Ectodermal cell (in vitro differentiated cells): ENCODE measurements around the gene ZNF213. TPM values are rescaled to one million over a fixed set of nuclear protein-coding genes. Genes with fewer than 3 reads are reported as not detected.

ENCODE experiments used
- H3K27ac ChIP-seq: 2 replicates; pipeline ENCODE4 v1.7.0; 2013; ENCODE audit warnings: mild to moderate bottlenecking, low read depth, low read length; ENCODE audit not compliant: insufficient read depth, poor library complexity, severe bottlenecking
- H3K27me3 ChIP-seq: 2 replicates; pipeline ENCODE4 v1.7.0; 2013; ENCODE audit warnings: mild to moderate bottlenecking, low read length; ENCODE audit not compliant: insufficient read depth, control insufficient read depth, poor library complexity, severe bottlenecking
- H3K36me3 ChIP-seq: one replicate; pipeline ENCODE4 v1.7.0; 2013; ENCODE audit warnings: low read length; ENCODE audit not compliant: control insufficient read depth, insufficient read depth
- H3K4me1 ChIP-seq: one replicate; pipeline ENCODE4 v1.7.0; 2013; ENCODE audit warnings: low read length; ENCODE audit not compliant: control insufficient read depth, insufficient read depth
- H3K4me3 ChIP-seq: 2 replicates; pipeline ENCODE4 v1.7.0; 2013; ENCODE audit warnings: low read depth, low read length, control low read depth; ENCODE audit not compliant: insufficient read depth
- H3K9me3 ChIP-seq: 2 replicates; pipeline ENCODE4 v1.7.0; 2013; ENCODE audit warnings: mild to moderate bottlenecking, low read length, moderate library complexity; ENCODE audit not compliant: control insufficient read depth
- WGBS, 2 experiments: methylation state at CpG; one replicate each; pipeline ENCODE4 v1.1.7; 2013; ENCODE audit warnings: missing lambda C conversion rate in 2 of 2; 5-methylcytosine and 5-hydroxymethylcytosine counted together
- polyA plus RNA-seq, 4 experiments: library from polyadenylated mRNA; stranded (reverse); fragments of 50-300 nt; gene quantifications; one replicate each; pipeline ENCODE4 v1.2.3, GENCODE V29; 2013

ZNF213 gene, protein sequence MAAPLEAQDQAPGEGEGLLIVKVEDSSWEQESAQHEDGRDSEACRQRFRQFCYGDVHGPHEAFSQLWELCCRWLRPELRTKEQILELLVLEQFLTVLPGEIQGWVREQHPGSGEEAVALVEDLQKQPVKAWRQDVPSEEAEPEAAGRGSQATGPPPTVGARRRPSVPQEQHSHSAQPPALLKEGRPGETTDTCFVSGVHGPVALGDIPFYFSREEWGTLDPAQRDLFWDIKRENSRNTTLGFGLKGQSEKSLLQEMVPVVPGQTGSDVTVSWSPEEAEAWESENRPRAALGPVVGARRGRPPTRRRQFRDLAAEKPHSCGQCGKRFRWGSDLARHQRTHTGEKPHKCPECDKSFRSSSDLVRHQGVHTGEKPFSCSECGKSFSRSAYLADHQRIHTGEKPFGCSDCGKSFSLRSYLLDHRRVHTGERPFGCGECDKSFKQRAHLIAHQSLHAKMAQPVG
- 9.6 TPM for polyA plus RNA-seq (2013, experiment 1 of 4)
- 8.5 TPM for polyA plus RNA-seq (2013, experiment 2 of 4)
- polyA plus RNA-seq (2013, experiment 3 of 4), result 8.9 TPM
- polyA plus RNA-seq (2013, experiment 4 of 4), result 9.2 TPM

DNA sequence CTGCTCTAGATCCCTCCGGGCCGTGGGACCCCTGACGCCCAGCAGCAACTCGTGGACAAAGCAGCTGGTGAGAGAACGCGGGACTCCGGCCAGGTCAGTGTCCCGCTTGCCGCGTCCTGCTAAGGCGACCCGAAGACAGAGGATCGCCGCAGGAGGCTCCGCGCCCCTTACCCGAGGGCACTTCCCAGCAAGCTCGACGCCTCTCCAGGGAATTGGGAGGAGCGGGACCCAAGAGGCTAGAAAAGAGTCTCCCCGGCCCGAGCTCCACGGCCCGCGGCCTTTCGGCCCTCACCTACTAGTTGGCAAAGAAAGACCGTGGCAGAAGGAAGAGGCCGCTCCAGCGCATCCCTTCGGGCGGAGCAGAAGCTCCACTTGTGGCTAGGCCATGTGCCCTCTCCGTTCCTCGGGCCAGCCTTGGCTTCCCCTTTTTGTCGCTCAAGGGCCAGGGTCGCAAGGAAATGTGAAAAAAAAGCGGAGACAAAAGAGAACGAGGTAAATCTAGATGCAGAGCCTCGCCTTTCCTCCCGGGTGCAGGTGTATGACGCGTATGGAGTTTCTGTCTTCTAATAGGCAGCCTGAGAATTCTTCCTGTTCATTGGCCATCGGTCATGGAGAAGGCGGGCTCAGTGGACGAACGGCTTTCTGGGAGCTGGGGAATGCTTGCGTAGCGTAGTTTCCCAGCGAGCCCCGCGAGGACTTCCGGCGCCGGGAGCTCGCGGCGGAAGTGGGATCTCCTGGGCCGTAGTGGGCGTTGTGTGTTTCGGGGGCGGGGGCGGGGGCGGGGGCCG lies at the start of gene ZNF213:
Gene ZNF213, plus strand, starts transcription at position 692 of the 788 bp plus-strand sequence. CDS start 2,252 bp downstream, outside the sequence.
- H3K9me3 ChIP-seq, result no peaks in the 10 kb centered on the region
- H3K27me3 ChIP-seq, result no peaks in the 10 kb centered on the region
- 0% methylated on average over 63 of the region's 63 CpGs for WGBS, 2 experiments
- H3K4me3 ChIP-seq, result peak within 1 kb of the TSS; percentile 100
- H3K27ac ChIP-seq, result peak within 1 kb of the TSS; percentile 94
- no peaks in the 10 kb centered on the region for H3K36me3 ChIP-seq
- H3K4me1 ChIP-seq, result no peaks in the 10 kb centered on the region

DNA sequence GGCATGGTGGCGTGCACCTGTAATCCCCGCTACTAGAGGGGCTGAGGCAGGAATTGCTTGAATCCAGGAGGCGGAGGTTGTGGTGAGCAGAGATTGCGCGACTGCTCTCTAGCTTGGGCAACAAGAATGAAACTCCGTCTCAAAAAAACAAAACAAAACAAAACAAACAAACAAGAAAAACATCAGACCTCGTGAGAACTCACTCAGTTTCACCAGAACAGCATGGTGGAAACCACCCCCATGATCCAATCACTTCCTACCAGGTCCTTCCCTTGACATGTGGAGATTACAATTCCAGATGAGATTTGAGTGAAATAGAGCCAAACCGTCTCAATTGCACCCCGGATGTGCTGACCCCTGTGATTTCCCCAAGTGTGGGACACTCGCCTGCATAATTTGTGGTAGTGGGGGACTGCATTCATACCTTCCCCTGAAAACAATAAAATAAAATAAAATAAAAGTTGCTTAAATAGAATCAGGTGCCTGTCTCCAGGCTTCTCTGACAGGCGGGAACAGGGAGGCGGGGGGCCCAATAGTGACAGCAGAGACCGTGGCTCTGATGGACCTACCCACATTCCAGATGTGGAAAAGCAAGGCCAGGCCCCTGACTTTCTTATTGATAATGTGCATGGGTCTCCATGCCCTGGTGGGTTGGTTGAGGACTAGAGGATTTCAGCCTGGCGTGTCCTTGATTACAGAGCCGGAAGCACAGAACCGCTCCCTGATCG lies 48.8 kb upstream of the ZNF213 start:
- Histone ChIP-seq H3K27ac (no peak overlapping the region), H3K4me3 (no peak overlapping the region), H3K27me3 (no peaks in the 10 kb centered on the region), H3K36me3 (no peaks in the 10 kb centered on the region), H3K4me1 (peaks cover 10% of the 10 kb centered on the region), H3K9me3 (no peaks in the 10 kb centered on the region)
- 92 to 93% methylated on average over 17 of the region's 17 CpGs for WGBS, 2 experiments

DNA sequence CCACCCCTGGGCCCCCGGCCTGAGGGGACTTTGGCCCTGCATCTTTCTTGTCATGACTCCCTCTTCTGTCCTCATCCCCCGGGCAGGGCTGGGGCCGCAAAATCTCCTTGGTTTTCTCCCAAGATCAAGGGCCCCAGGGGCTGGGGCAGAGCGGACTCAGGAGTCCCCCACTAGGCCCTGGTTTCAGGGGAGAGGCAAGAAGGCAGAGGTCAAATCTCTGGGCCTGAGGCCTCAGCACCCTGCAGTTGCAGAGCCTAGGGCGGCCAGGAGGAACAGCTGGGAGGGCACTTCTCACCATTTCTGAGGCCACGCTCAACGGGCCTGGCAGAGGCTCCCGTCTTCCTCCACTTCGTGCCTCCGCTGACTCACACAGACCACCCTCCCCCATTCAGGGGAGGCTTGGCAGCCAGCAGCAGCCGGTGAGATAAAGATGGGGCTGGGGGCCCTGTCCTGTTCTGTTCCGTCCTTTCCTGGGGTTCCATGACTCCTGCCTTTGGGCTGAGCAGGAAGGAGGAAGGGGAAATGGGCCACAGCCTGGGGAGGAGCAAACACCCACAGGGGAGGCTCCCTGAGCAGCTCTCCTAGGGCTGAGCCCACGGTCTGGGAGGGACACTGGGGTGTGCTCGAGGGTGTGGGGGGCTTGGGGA lies 48.1 kb upstream of the ZNF213 start:
- no peaks in the 10 kb centered on the region for H3K9me3 ChIP-seq
- WGBS, 2 experiments, result 89 to 90% methylated on average over 14 of the region's 14 CpGs
- no peak overlapping the region for H3K27ac ChIP-seq

DNA sequence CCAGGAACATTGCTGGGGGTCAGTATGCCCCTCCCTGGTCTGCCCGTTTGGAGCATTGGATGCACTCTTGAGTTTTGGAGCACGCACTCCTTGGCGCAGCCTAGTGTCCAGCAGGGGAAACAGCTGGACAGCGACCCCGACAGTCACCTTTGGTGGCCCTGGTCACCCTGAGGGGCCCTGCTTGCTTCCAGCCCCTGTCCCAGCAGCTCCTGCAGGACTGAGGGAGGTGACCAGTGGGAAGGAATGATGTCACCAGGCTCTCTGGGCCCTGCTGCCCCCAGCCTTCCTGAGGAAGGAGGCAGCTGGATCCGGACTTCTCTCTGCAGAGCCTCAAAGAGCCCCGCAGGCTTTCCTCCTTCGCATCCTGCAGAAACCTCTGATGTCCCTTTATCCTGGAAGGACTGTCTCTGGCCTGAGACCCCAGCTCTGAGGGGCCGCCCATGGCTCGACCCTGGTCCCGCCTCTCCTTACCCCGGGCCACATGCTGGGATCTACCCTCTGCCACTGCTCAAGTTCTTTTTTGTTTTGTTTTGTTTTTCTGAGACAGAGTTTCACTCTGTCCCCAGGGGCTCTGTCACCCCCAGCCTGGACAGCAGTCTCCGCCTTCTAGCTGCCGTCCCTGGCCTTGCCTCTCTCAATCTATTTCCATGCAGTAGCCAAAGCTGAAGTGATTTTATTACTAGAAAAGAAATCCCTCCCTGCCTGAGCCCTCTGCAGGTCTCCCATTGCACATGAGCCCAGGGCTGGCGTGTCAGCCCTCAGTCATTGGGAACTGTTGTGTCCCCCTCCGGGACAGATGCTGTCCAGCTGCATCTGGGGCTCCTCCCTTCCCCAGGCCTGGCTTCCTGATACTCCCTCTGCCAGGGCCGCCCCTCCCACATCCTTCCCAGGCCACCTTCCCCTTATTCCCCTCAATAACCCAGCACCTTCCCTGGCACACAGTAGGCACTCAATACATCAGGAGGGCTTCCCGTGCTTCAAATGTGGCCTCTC lies 47.3 kb upstream of the ZNF213 start:
- H3K4me3 ChIP-seq, result no peak overlapping the region

More for the DNA sequence above, 48.1 kb upstream of the ZNF213 start:
- Histone ChIP-seq H3K36me3 (no peaks in the 10 kb centered on the region), H3K4me1 (peaks cover 10% of the 10 kb centered on the region), H3K27me3 (no peaks in the 10 kb centered on the region), H3K4me3 (no peak overlapping the region)

DNA sequence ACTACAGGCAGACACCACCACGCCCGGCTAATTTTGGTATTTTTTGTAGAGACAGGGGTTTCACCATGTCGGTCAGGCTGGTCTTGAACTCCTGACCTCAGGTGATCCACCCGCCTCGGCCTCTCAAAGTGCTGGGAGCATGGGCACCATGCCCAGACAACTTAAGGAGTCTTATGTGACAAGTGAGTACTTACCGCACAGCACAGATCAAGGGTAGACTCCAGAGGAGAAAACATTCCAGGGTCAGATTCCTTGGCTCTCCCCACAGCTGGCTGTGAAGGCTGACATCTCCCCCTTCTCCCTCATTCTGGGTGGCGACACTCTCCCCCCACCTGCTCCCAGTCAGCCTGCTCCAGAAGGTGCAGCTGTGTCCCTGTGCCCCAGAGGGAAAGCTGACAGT lies 46.4 kb upstream of the ZNF213 start:
- no peaks in the 10 kb centered on the region for H3K9me3 ChIP-seq
- no peak overlapping the region for H3K27ac ChIP-seq

More for the DNA sequence above, 47.3 kb upstream of the ZNF213 start:
- 73 to 74% methylated on average over 18 of the region's 18 CpGs for WGBS, 2 experiments
- Histone ChIP-seq H3K4me1 (peaks cover 10% of the 10 kb centered on the region), H3K27ac (no peak overlapping the region), H3K27me3 (no peaks in the 10 kb centered on the region), H3K9me3 (no peaks in the 10 kb centered on the region), H3K36me3 (no peaks in the 10 kb centered on the region)

DNA sequence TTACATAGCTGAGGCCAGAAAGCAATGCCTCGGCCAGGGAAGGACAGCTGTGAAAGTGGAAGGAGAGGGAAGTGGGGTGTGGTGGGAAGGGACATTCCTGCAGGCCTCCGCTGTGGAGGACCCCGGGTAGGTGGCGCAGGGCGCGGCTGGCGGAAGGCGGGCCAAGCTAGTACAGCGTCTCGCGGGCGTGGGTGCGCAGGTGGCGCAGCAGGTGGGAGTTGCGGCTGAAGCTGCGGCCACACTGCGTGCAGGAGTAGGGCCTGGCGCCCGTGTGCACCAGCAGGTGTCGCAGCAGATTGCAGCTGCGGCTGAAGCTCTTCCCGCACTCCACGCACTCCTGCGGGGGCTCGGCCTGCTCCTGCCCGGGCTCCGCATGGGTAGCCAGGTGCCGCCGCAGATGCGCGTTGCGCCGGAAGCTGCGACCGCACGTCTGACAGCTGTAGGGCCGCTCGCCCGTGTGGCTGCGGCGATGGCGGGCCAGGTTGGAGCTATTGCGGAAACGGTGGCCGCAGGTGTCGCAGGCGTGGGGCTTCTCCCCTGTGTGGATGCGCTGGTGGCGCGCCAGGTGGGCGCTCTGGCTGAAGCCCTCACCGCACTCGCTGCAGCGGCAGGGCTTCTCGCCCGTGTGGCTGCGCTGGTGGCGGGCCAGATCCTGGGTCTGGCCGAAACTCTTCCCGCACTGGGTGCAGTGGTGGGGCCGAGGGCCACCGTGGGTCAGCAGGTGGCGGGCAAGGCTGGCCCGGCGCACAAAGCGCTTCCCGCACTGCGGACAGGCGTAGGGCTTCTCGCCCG lies 45.7 kb upstream of the ZNF213 start:
- Histone ChIP-seq H3K27ac (no peak overlapping the region), H3K4me1 (peaks cover 10% of the 10 kb centered on the region), H3K36me3 (no peaks in the 10 kb centered on the region), H3K4me3 (no peak overlapping the region), H3K27me3 (no peaks in the 10 kb centered on the region), H3K9me3 (no peaks in the 10 kb centered on the region)
- WGBS, 2 experiments, result 96% methylated on average over 71 of the region's 71 CpGs

More for the DNA sequence above, 46.4 kb upstream of the ZNF213 start:
- Histone ChIP-seq H3K27me3 (no peaks in the 10 kb centered on the region), H3K4me3 (no peak overlapping the region), H3K36me3 (no peaks in the 10 kb centered on the region), H3K4me1 (peaks cover 10% of the 10 kb centered on the region)
- WGBS, 2 experiments, result 91 to 96% methylated on average over 7 of the region's 7 CpGs

DNA sequence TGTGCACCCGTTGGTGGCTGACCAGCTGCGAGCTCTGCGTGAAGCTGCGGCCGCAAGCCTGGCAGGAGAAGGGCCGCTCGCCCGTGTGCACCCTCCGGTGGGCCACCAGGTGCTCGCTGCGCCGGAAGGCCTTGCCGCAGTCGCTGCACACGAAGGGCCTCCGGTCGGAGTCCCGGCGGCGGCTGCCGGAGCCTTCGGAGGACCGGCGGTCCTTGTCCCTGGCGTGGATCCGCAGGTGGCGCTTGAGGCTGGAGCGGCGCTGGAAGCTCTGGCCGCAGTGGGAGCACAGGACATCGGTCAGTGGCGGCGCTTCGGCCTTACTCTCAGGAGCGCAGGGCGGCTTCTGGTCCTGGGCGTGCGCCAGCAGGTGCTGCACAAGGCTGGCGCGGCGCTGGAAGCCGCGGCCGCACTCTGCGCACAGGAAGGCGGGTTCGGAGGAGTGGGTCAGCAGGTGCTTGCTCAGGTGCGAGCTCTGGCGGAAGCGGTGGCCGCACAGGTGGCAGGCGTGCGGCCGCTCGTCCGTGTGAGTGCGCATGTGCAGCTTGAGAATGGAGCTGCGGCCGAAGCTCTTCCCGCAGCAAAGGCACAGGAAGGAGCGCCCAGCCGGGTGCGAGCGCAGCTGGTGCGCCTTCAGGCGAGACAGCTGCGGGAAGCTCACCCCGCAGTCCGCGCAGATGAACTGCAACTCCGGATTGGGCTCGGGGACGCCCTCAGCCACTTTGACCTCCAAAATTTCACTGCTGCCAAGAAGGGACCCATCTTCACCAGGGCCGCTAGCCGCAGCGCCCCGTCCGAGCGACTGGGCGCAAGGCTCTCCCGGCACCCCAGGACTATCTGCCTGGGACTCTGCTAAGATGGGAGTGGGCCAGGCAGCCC lies 44.9 kb upstream of the ZNF213 start:
- no peaks in the 10 kb centered on the region for H3K36me3 ChIP-seq
- no peaks in the 10 kb centered on the region for H3K27me3 ChIP-seq
- no peak overlapping the region for H3K27ac ChIP-seq
- H3K4me1 ChIP-seq, result peaks cover 10% of the 10 kb centered on the region
- H3K9me3 ChIP-seq, result no peaks in the 10 kb centered on the region
- H3K4me3 ChIP-seq, result no peak overlapping the region
- 96 to 97% methylated on average over 81 of the region's 81 CpGs for WGBS, 2 experiments

DNA sequence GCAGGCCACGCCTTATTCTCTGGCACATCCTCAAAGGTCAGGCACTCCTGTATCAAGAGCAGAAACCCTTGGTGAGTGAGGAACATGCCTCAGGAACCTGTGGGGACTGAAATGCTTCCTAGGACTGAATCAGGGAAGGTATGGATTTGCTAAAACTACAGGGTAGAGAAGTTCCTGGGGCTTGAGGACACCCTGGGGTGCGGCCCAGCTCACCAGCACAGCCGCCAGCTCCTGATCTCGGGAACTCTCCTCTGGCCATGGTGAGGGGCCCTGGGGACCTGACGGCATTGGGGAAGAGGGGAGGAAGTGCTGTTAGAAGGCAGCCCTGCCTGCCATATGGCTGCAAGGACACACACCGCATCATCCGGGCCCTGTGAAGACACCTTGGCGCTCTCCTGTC lies 43.3 kb upstream of the ZNF213 start:
- H3K4me1 ChIP-seq, result peaks cover 10% of the 10 kb centered on the region
- WGBS, 2 experiments, result 92 to 93% methylated on average over 8 of the region's 8 CpGs
- H3K36me3 ChIP-seq, result no peaks in the 10 kb centered on the region
- H3K4me3 ChIP-seq, result no peak overlapping the region
- H3K9me3 ChIP-seq, result no peaks in the 10 kb centered on the region
- no peak overlapping the region for H3K27ac ChIP-seq
- no peaks in the 10 kb centered on the region for H3K27me3 ChIP-seq
